ENCODE results near the gene ANKRD16. TPM values are rescaled to one million over a fixed set of nuclear protein-coding genes. Genes with fewer than 3 reads are reported as not detected.
"Not testable (repeated sequence)": the region's sequence is repeated elsewhere in the genome, so short reads cannot be mapped to it uniquely, and the experiment has no call there.

ANKRD16 gene
- total and polyA plus RNA-seq, 2 donors from 2014 or later = 6.7 to 7.1 TPM

GRCh38 chr10:5871596-5871995, 18.1 kb downstream of the ANKRD16 start:
- Histone ChIP-seq H3K4me3 (ENCODE audit: low read length in 3 of 3) (no peak overlapping the region), H3K27me3 (ENCODE audit: control insufficient read depth, insufficient read depth, low read length) (no peaks in the 10 kb centered on the region), H3K27ac (ENCODE audit: low read depth in 2 of 2, low read length in 2 of 2) (no peak overlapping the region), H3K9ac (ENCODE audit: low read length in 3 of 3) (no peak overlapping the region), H3K4me1 (ENCODE audit: control insufficient read depth in 2 of 3, insufficient read depth in 2 of 3, low read depth in 1 of 3, low read length in 3 of 3) (no peaks in the 10 kb centered on the region), H3K36me3 (ENCODE audit: control insufficient read depth in 2 of 3, insufficient read depth in 3 of 3, low read length in 3 of 3) (peaks cover 0 to 6% (median 4%) of the 10 kb centered on the region in 3 donors), H3K9me3 (ENCODE audit: control insufficient read depth in 2 of 3, insufficient read depth in 1 of 3, low read length in 3 of 3) (no peaks in the 10 kb centered on the region)
- no peak for FAIRE-seq
- TF ChIP-seq CTCF (IDR thresholded peaks at IDR 0.05; ENCODE audit: borderline replicate concordance, extremely low read depth, insufficient read depth) = no peak
- no peak for DNase-seq
- intact Hi-C loops (cut with DNase I) = loop anchor here (10.0 kb wide), 1 partner anchor 427 kb away; no protein-coding TSS in a partner anchor

- no peak overlapping the region for H3K4me3 ChIP-seq (ENCODE audit: low read length in 3 of 3)
- no peak overlapping the region for H3K27ac ChIP-seq (ENCODE audit: low read depth in 2 of 2, low read length in 2 of 2)
- H3K9ac ChIP-seq (ENCODE audit: low read length in 3 of 3) = no peak overlapping the region
- intact Hi-C loops (cut with DNase I) = no loop called here
- H3K36me3 ChIP-seq (ENCODE audit: control insufficient read depth in 2 of 3, insufficient read depth in 3 of 3, low read length in 3 of 3) = no peaks in the 10 kb centered on the region
- no peak for DNase-seq
- no peaks in the 10 kb centered on the region for H3K27me3 ChIP-seq (ENCODE audit: control insufficient read depth, insufficient read depth, low read length)
- TF ChIP-seq CTCF (IDR thresholded peaks at IDR 0.05; ENCODE audit: borderline replicate concordance, extremely low read depth, insufficient read depth) = no peak
- FAIRE-seq = no peak
- no peaks in the 10 kb centered on the region for H3K9me3 ChIP-seq (ENCODE audit: control insufficient read depth in 2 of 3, insufficient read depth in 1 of 3, low read length in 3 of 3)
- no peaks in the 10 kb centered on the region for H3K4me1 ChIP-seq (ENCODE audit: control insufficient read depth in 2 of 3, insufficient read depth in 2 of 3, low read depth in 1 of 3, low read length in 3 of 3)
Measured at GRCh38 chr10:5869156-5869555, 20.5 kb downstream of the ANKRD16 start.

- DNase-seq; H3K27me3 ChIP-seq (ENCODE audit: control insufficient read depth, insufficient read depth, low read length); H3K4me3 ChIP-seq (ENCODE audit: low read length in 3 of 3); H3K36me3 ChIP-seq (ENCODE audit: control insufficient read depth in 2 of 3, insufficient read depth in 3 of 3, low read length in 3 of 3); FAIRE-seq; intact Hi-C loops (cut with DNase I); H3K4me1 ChIP-seq (ENCODE audit: control insufficient read depth in 2 of 3, insufficient read depth in 2 of 3, low read depth in 1 of 3, low read length in 3 of 3); H3K9ac ChIP-seq (ENCODE audit: low read length in 3 of 3); H3K27ac ChIP-seq (ENCODE audit: low read depth in 2 of 2, low read length in 2 of 2); H3K9me3 ChIP-seq (ENCODE audit: control insufficient read depth in 2 of 3, insufficient read depth in 1 of 3, low read length in 3 of 3): not testable (repeated sequence)
Measured at GRCh38 chr10:5868383-5868782, 21.3 kb downstream of the ANKRD16 start.

- H3K4me1 ChIP-seq (ENCODE audit: control insufficient read depth in 2 of 3, insufficient read depth in 2 of 3, low read depth in 1 of 3, low read length in 3 of 3); H3K36me3 ChIP-seq (ENCODE audit: control insufficient read depth in 2 of 3, insufficient read depth in 3 of 3, low read length in 3 of 3); FAIRE-seq; intact Hi-C loops (cut with DNase I); H3K9ac ChIP-seq (ENCODE audit: low read length in 3 of 3); H3K4me3 ChIP-seq (ENCODE audit: low read length in 3 of 3); DNase-seq; H3K27me3 ChIP-seq (ENCODE audit: control insufficient read depth, insufficient read depth, low read length); H3K9me3 ChIP-seq (ENCODE audit: control insufficient read depth in 2 of 3, insufficient read depth in 1 of 3, low read length in 3 of 3); H3K27ac ChIP-seq (ENCODE audit: low read depth in 2 of 2, low read length in 2 of 2): not testable (repeated sequence)
Measured at GRCh38 chr10:5867091-5867615, 22.5 kb downstream of the ANKRD16 start.

GRCh38 chr10:5866451-5867081, 23.1 kb downstream of the ANKRD16 start:
- H3K27ac ChIP-seq (ENCODE audit: low read depth in 2 of 2, low read length in 2 of 2); intact Hi-C loops (cut with DNase I); H3K9me3 ChIP-seq (ENCODE audit: control insufficient read depth in 2 of 3, insufficient read depth in 1 of 3, low read length in 3 of 3); DNase-seq; H3K27me3 ChIP-seq (ENCODE audit: control insufficient read depth, insufficient read depth, low read length); H3K4me1 ChIP-seq (ENCODE audit: control insufficient read depth in 2 of 3, insufficient read depth in 2 of 3, low read depth in 1 of 3, low read length in 3 of 3); H3K9ac ChIP-seq (ENCODE audit: low read length in 3 of 3); H3K4me3 ChIP-seq (ENCODE audit: low read length in 3 of 3); FAIRE-seq; H3K36me3 ChIP-seq (ENCODE audit: control insufficient read depth in 2 of 3, insufficient read depth in 3 of 3, low read length in 3 of 3): not testable (repeated sequence)

- H3K4me3 ChIP-seq (ENCODE audit: low read length in 3 of 3); intact Hi-C loops (cut with DNase I); FAIRE-seq: not testable (repeated sequence)
Measured at GRCh38 chr10:5862981-5863685, 26.6 kb downstream of the ANKRD16 start.

More at GRCh38 chr10:5862981-5863685, 26.6 kb downstream of the ANKRD16 start:
- DNase-seq; H3K9me3 ChIP-seq (ENCODE audit: control insufficient read depth in 2 of 3, insufficient read depth in 1 of 3, low read length in 3 of 3); H3K4me1 ChIP-seq (ENCODE audit: control insufficient read depth in 2 of 3, insufficient read depth in 2 of 3, low read depth in 1 of 3, low read length in 3 of 3); H3K9ac ChIP-seq (ENCODE audit: low read length in 3 of 3); H3K36me3 ChIP-seq (ENCODE audit: control insufficient read depth in 2 of 3, insufficient read depth in 3 of 3, low read length in 3 of 3); H3K27me3 ChIP-seq (ENCODE audit: control insufficient read depth, insufficient read depth, low read length); H3K27ac ChIP-seq (ENCODE audit: low read depth in 2 of 2, low read length in 2 of 2): not testable (repeated sequence)

All from kidney (tissue), 14 donors.